Ishikawa (cell line): ENCODE measurements around the gene MRPS11.

Experiments
- CEBPB ChIP-seq: IDR thresholded peaks from 2 replicates; pipeline ENCODE4 v1.6.1; 2012
- CREB1 ChIP-seq: IDR thresholded peaks from 2 replicates; pipeline ENCODE4 v1.6.1; 2012; ENCODE audit warnings: low read depth
- EGR1 ChIP-seq: IDR thresholded peaks from 2 replicates; pipeline ENCODE4 v1.6.1; 2012
- EP300 ChIP-seq: IDR thresholded peaks from 2 replicates; pipeline ENCODE4 v1.6.1; 2012; ENCODE audit warnings: borderline replicate concordance
- FOXM1 ChIP-seq: IDR thresholded peaks from 2 replicates; pipeline ENCODE4 v1.6.1; 2012; ENCODE audit warnings: low read depth, borderline replicate concordance
- NFIC ChIP-seq: IDR thresholded peaks from 2 replicates; pipeline ENCODE4 v1.6.1; 2012
- RAD21 ChIP-seq: IDR thresholded peaks from 2 replicates; pipeline ENCODE4 v1.6.1; 2012; ENCODE audit warnings: low read depth
- REST ChIP-seq: IDR thresholded peaks from 2 replicates; pipeline ENCODE4 v1.6.1; 2012; ENCODE audit warnings: low read depth, mild to moderate bottlenecking
- TAF1 ChIP-seq: IDR thresholded peaks from 2 replicates; pipeline ENCODE4 v1.6.1; 2012; ENCODE audit warnings: low read depth, mild to moderate bottlenecking
- TCF12 ChIP-seq: IDR thresholded peaks from 2 replicates; pipeline ENCODE4 v1.6.1; 2012; ENCODE audit warnings: low read depth
- TEAD4 ChIP-seq: IDR thresholded peaks from 2 replicates; pipeline ENCODE4 v1.6.1; 2012
- USF1 ChIP-seq: IDR thresholded peaks from 2 replicates; pipeline ENCODE4 v1.6.1; 2012
- YY1 ChIP-seq: IDR thresholded peaks from 2 replicates; pipeline ENCODE4 v1.6.1; 2012; ENCODE audit warnings: low read depth
- ZBTB7A ChIP-seq: IDR thresholded peaks from 2 replicates; pipeline ENCODE4 v1.6.1; 2012; ENCODE audit warnings: low read depth
- TF ChIP-seq, protein P1 (sequence below): IDR thresholded peaks from 2 replicates; pipeline ENCODE4 v1.6.1; 2012

The MRPS11 gene

DNA sequence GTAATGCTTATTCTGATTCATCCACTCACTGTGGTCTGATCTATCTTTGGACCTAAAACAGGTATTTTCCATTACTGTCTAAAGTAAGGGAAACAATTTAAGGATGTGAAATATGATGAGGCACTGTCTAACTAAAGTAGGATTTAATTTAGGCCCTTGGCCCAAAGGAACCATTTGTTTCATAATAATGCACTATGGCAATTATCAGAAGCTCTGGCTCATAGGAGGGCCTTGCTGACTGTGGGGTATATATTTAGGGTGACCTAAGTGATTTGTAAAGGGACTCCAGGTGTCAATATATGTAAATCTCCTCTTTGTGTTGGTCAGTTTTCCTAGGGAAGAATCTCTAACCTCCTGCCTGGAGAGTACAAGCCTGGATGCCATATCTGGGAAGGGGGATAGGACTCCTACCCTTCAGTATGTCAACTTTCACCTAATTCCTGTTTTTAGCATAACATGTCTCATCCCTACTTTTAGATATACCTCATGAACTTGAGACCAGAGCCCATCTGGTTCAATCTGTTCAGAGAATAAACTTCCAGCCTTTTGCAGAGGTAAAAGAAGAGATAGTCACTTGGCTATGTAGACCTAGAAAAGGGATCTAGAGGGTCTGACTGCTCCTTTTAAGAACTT is 58.9 kb downstream of the MRPS11 start:
- TF ChIP-seq USF1 (no peak), REST (no peak), TEAD4 (no peak), EGR1 (no peak), EP300 (no peak), NFIC (no peak), FOXM1 (no peak), ZBTB7A (no peak), CREB1 (no peak), YY1 (no peak), RAD21 (no peak), CEBPB (no peak), TAF1 (no peak), TCF12 (no peak)
- TF ChIP-seq, protein P1, sequence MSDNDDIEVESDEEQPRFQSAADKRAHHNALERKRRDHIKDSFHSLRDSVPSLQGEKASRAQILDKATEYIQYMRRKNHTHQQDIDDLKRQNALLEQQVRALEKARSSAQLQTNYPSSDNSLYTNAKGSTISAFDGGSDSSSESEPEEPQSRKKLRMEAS, result no peak

- TF ChIP-seq CEBPB (no peak), EGR1 (no peak), CREB1 (no peak), FOXM1 (no peak), TEAD4 (no peak), RAD21 (no peak), TCF12 (no peak), TAF1 (no peak), YY1 (no peak), REST (no peak), ZBTB7A (no peak), EP300 (no peak), USF1 (no peak), NFIC (no peak)
- TF ChIP-seq, protein P1, result no peak
These were observed 61.6 kb downstream of the MRPS11 start for GRCh38 chr15:88529021-88529630.
